Measurements from ENCODE around the gene TECR. TPM values are rescaled to one million over a fixed set of nuclear protein-coding genes. Genes with fewer than 3 reads are reported as not detected.

TECR gene
- total and polyA plus RNA-seq, 2 of the 13 experiments (the other 11 are each of a cell fraction or from before 2014, with no cell fraction given), result 54.9 to 121 TPM

DNA sequence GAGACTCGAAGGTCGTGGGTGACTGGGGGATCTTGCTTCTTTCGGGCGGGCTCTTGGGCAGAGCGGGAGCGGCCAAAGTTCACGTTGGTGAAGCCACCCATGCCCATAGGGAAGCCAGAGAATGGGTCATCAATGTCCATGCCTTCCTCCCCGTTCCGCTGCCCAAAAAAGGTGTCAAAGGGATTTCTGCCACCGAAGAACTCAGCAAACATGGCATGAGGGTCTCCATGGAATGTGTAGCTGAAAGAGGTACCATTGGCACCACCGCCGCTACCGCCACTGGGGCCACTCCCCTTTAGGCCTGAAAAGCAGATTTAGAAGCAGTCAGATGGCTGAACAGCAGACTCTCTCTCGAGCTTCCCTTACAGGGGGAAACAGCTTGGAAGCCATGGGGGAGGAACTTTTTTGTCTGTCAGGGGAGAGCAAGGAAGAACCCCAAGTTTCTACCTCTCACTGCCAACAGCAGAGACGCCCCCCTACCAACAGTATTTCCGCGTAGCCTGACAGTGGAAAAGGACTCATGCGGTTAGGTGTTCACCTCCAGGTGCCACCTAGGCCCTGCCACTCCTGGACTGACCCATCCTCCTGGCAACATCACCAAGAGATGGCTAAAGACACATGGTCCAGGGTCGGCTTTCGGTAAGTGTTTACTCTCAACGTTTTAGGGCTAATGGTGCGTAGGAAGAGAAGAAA lies 12.5 kb upstream of the TECR start (continued):
- TF ChIP-seq, protein P1, sequence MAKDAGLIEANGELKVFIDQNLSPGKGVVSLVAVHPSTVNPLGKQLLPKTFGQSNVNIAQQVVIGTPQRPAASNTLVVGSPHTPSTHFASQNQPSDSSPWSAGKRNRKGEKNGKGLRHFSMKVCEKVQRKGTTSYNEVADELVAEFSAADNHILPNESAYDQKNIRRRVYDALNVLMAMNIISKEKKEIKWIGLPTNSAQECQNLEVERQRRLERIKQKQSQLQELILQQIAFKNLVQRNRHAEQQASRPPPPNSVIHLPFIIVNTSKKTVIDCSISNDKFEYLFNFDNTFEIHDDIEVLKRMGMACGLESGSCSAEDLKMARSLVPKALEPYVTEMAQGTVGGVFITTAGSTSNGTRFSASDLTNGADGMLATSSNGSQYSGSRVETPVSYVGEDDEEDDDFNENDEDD (CRISPR knock-in tag; IDR thresholded peaks at IDR 0.05; ENCODE audit: borderline replicate concordance), result no peak
- peak; percentile 14; the same call in 1 of the 2 replicates for TF ChIP-seq SIN3A (IDR thresholded peaks at IDR 0.05; ENCODE audit: borderline replicate concordance, low read depth, low read length)

DNA sequence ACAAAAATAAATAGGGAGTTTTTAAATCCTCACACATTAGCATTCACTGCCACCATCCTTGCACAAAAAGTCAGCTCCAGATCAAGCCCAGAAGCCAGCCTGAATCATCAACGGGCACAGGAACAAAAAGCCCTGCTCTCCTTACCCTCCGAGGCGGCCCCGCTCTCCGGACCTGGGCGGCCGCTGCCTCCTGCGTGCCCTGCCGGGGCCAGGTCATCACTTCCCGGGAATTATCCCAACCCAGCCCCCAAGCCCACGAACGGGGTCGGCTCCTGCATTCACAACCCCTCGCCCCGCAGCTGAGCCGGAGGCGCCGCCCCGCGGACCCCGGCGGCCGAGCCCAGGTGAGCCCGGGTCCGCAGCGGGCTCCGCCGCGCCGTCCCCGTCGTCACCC lies 12.0 kb upstream of the TECR start:
- peak overlapping the region; percentile 96 for H3K4me2 ChIP-seq (ENCODE audit: low read depth, low read length)
- peaks cover 9 to 26% of the 10 kb centered on the region in 2 experiments for H3K36me3 ChIP-seq (replicated peaks in 1 of 2; ENCODE audit: control insufficient read depth in 1 of 2, insufficient read depth in 2 of 2, low read length in 2 of 2)
- no peaks in the 10 kb centered on the region; a peak in 1 of 5 replicates for H3K27me3 ChIP-seq (ENCODE audit: control insufficient read depth in 1 of 2, insufficient read depth in 2 of 2, low read length in 2 of 2)
- CTCF ChIA-PET (ENCODE audit: low intra/inter-chr PET ratio, low total read pairs), result no interaction called here
- intact Hi-C loops (cut with micrococcal nuclease; ENCODE audit: unreplicated experiment) (no loop called here), in situ Hi-C loops (cut with HindIII; ENCODE audit: extremely low pct_ligation_motif_present, low pct_unique_long_range_greater_than_20kb) (no loop called here)
- no peak for DNase-seq (ENCODE audit: low spot score)
- H3K27ac ChIP-seq (ENCODE audit: extremely low read length, insufficient read depth, low read length), result peak overlapping the region; percentile 91
- H3K9ac ChIP-seq (ENCODE audit: insufficient read depth, low read depth, low read length), result peak overlapping the region; percentile 98
- H3K79me2 ChIP-seq (ENCODE audit: insufficient read depth, low read length), result peaks cover 39% of the 10 kb centered on the region
- H3K4me3 ChIP-seq (replicated peaks in 1 of 3; ENCODE audit: insufficient read depth in 1 of 3, low read depth in 2 of 3, low read length in 3 of 3), result peak overlapping the region; percentile 91 to 98 (median 92)
- POLR2A ChIA-PET, result interaction anchor here (1.1 to 5.8 kb wide), 12 partner anchors 8 to 172 kb away, joined by 3 to 123 read pairs (median 14); partner anchors contain the start of genes GIPC1, NDUFB7, PKN1 and TECR
- H2AFZ ChIP-seq (ENCODE audit: low read length), result no peak overlapping the region
- WGBS (ENCODE audit: low lambda C conversion rate), result 3% methylated on average over 8 of the region's 32 CpGs
- no peak for ATAC-seq
- no peak for FAIRE-seq
- no peaks in the 10 kb centered on the region for H3K9me3 ChIP-seq (ENCODE audit: low read length)
- BruUV-seq (replicated peaks), result no TSS peak
- H3K4me1 ChIP-seq (ENCODE audit: insufficient read depth, low read length), result peaks cover 79% of the 10 kb centered on the region
- peaks cover 35% of the 10 kb centered on the region for H4K20me1 ChIP-seq (ENCODE audit: insufficient read depth, low read length)
- TF ChIP-seq ZNF24 (IDR thresholded peaks at IDR 0.05), result no peak
- TF ChIP-seq, protein P2, sequence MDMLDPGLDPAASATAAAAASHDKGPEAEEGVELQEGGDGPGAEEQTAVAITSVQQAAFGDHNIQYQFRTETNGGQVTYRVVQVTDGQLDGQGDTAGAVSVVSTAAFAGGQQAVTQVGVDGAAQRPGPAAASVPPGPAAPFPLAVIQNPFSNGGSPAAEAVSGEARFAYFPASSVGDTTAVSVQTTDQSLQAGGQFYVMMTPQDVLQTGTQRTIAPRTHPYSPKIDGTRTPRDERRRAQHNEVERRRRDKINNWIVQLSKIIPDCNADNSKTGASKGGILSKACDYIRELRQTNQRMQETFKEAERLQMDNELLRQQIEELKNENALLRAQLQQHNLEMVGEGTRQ (IDR thresholded peaks at IDR 0.05; ENCODE audit: low read depth, low read length), result no peak
- TF ChIP-seq, protein P2 (CRISPR knock-in tag; IDR thresholded peaks at IDR 0.05; ENCODE audit: borderline replicate concordance), result no peak
- TF ChIP-seq ZNF879 (CRISPR knock-in tag; IDR thresholded peaks at IDR 0.05), result peak; percentile 70; the same call in 1 of the 2 replicates
- TF ChIP-seq ZNF644 (CRISPR knock-in tag; IDR thresholded peaks at IDR 0.05; ENCODE audit: low read depth), result no peak
- TF ChIP-seq, protein P3, sequence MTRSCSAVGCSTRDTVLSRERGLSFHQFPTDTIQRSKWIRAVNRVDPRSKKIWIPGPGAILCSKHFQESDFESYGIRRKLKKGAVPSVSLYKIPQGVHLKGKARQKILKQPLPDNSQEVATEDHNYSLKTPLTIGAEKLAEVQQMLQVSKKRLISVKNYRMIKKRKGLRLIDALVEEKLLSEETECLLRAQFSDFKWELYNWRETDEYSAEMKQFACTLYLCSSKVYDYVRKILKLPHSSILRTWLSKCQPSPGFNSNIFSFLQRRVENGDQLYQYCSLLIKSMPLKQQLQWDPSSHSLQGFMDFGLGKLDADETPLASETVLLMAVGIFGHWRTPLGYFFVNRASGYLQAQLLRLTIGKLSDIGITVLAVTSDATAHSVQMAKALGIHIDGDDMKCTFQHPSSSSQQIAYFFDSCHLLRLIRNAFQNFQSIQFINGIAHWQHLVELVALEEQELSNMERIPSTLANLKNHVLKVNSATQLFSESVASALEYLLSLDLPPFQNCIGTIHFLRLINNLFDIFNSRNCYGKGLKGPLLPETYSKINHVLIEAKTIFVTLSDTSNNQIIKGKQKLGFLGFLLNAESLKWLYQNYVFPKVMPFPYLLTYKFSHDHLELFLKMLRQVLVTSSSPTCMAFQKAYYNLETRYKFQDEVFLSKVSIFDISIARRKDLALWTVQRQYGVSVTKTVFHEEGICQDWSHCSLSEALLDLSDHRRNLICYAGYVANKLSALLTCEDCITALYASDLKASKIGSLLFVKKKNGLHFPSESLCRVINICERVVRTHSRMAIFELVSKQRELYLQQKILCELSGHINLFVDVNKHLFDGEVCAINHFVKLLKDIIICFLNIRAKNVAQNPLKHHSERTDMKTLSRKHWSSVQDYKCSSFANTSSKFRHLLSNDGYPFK (CRISPR knock-in tag; IDR thresholded peaks at IDR 0.05; ENCODE audit: borderline replicate concordance), result 0 out of 2 replicates have a peak, but pooled peaks have one; percentile 4
- TF ChIP-seq HOXD1 (CRISPR knock-in tag; IDR thresholded peaks at IDR 0.05), result 0 out of 2 replicates have a peak, but pooled peaks have one; percentile 4
